Cardiac muscle cell (in vitro differentiated cells and primary cell): ENCODE data around the gene FANCI. TPM values are rescaled to one million over a fixed set of nuclear protein-coding genes. Genes with fewer than 3 reads are reported as not detected.

Experiments used
- DNase-seq, 2 donors: peaks; one replicate each; pipeline versions ENCODE4 v3.0.0 to v3.0.0-alpha.2; 2010 to 2017; ENCODE audit warnings: low read depth in 1 of 2, low spot score in 1 of 2
- H3K27ac ChIP-seq: fragments of 200-600 bp; sonication (generic); 2 replicates; pipeline ENCODE4 v1.5.1; 2016
- H3K27me3 ChIP-seq: fragments of 200-600 bp; sonication (generic); 2 replicates; pipeline ENCODE4 v1.6.0; 2016; ENCODE audit warnings: control low read depth
- H3K36me3 ChIP-seq: fragments of 200-600 bp; sonication (generic); 2 replicates; pipeline ENCODE4 v1.5.1; 2016; ENCODE audit warnings: control low read depth
- H3K4me1 ChIP-seq: fragments of 200-600 bp; sonication (generic); 2 replicates; pipeline ENCODE4 v1.8.1; 2017; ENCODE audit warnings: low read depth, mild to moderate bottlenecking, mixed run types
- H3K4me3 ChIP-seq: fragments of 200-600 bp; sonication (generic); 2 replicates; pipeline ENCODE4 v1.5.1; 2016; ENCODE audit warnings: mild to moderate bottlenecking
- H3K9me3 ChIP-seq: fragments of 200-600 bp; sonication (generic); 2 replicates; pipeline ENCODE4 v1.5.1; 2017; ENCODE audit warnings: low read depth, mild to moderate bottlenecking, control low read depth
- polyA plus RNA-seq: library from polyadenylated mRNA; unstranded; fragments of >200 nt; fragmentation: Nextera tagmentation; extraction: Ambion mirVana; gene quantifications from 2 replicates; pipeline ENCODE4 v1.2.1, GENCODE V29; 2016
- total RNA-seq: library from RNA; depleted of rRNA; stranded (reverse); fragments of >200 nt; gene quantifications from 2 replicates; pipeline ENCODE4 v1.2.3, GENCODE V29; 2016
- TF ChIP-seq, protein P1 (sequence below): IDR thresholded peaks from 2 replicates; pipeline ENCODE4 v1.5.1; 2012; ENCODE audit warnings: low read depth, mild to moderate bottlenecking, low read length

Gene FANCI
- total and polyA plus RNA-seq, 2 experiments from 2014 or later: 13.3 to 22.8 TPM

DNA sequence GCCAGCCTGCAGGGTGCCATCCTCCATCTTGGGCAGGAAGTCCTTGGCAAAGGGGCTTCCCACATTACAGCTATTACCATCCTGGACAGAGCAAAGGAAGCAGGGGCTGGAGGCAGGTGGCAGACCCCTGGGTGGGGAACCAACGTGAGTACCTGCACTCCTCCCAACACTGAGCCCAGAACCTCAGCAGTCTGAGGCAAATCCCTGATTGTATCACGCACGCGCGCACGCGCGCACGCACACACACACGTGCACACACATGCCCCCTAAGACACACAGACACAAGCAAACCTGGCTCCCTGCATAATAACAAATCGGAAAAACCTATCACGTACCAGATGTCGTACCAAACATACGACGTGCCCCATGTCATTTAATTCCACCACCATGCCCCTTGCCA, 79.0 kb downstream of the FANCI start:
- Histone ChIP-seq H3K27ac (no peak overlapping the region), H3K36me3 (peaks cover 76% of the 10 kb centered on the region), H3K4me1 (no peaks in the 10 kb centered on the region), H3K9me3 (no peaks in the 10 kb centered on the region), H3K4me3 (no peak overlapping the region), H3K27me3 (no peaks in the 10 kb centered on the region)
- TF ChIP-seq, protein P1, sequence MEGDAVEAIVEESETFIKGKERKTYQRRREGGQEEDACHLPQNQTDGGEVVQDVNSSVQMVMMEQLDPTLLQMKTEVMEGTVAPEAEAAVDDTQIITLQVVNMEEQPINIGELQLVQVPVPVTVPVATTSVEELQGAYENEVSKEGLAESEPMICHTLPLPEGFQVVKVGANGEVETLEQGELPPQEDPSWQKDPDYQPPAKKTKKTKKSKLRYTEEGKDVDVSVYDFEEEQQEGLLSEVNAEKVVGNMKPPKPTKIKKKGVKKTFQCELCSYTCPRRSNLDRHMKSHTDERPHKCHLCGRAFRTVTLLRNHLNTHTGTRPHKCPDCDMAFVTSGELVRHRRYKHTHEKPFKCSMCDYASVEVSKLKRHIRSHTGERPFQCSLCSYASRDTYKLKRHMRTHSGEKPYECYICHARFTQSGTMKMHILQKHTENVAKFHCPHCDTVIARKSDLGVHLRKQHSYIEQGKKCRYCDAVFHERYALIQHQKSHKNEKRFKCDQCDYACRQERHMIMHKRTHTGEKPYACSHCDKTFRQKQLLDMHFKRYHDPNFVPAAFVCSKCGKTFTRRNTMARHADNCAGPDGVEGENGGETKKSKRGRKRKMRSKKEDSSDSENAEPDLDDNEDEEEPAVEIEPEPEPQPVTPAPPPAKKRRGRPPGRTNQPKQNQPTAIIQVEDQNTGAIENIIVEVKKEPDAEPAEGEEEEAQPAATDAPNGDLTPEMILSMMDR: no peak
- no peak for DNase-seq

DNA sequence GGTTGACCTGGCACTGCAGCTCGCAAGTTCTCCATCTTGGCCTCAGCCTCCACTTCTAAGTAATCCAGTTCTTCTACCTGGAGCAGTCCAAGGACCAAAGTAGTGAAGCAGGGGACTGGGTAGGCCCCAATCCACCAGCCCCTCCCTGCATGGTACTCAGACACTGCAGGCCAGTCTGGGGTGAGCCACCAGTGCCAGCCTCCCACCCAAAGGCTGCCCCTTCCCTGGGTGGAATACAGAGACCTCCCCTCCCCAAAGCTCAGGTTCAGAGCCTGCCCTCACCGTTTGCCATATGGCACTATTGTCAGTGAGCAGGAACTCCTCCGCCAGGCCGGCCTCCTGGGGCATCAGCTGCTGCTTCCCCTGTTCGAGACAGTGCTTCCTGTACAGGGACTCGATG, 80.0 kb downstream of the FANCI start:
- no peak overlapping the region for H3K4me3 ChIP-seq
- H3K36me3 ChIP-seq: peaks cover 77% of the 10 kb centered on the region
- TF ChIP-seq, protein P1: no peak
- H3K27me3 ChIP-seq: no peaks in the 10 kb centered on the region
- DNase-seq: no peak
- H3K9me3 ChIP-seq: no peaks in the 10 kb centered on the region
- H3K27ac ChIP-seq: no peak overlapping the region
- H3K4me1 ChIP-seq: no peaks in the 10 kb centered on the region

DNA sequence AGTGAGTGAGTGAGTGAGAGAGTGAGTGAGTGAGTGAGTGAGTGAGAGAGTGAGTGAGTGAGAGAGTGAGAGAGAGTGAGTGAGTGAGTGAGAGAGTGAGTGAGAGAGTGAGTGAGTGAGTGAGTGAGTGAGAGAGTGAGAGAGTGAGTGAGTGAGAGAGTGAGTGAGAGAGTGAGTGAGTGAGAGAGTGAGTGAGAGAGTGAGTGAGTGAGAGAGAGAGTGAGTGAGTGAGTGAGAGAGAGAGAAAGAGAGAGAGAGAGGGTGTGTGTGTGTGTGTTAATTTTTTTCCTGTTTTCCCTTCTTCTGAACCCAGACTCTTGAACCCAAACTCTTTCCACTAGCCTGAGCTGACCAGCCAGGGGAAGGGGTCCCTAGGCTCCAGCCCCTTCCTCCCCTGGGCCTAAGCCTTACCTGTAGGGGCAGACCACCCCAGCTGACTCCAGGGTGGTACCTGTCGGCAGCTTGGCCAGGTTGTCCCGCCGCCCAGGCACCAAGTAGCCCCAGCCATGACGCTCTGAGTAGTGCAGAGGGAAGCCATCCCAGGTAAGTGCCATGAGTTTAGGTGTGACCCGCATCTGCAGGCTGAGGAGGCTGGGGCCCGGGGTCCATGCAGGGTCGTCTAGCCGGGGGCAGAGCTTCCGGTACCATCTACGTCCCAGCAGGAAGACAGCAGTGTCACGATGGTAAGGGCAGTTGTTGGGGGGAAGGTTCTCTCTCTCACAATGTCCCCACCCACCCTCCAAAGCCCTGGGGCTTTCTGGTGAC, 81.4 kb downstream of the FANCI start:
- Histone ChIP-seq H3K27me3 (no peaks in the 10 kb centered on the region), H3K4me3 (no peak overlapping the region), H3K27ac (no peak overlapping the region), H3K9me3 (no peaks in the 10 kb centered on the region), H3K36me3 (peaks cover 82% of the 10 kb centered on the region), H3K4me1 (no peaks in the 10 kb centered on the region)
- no peak for DNase-seq
- TF ChIP-seq, protein P1: no peak

DNA sequence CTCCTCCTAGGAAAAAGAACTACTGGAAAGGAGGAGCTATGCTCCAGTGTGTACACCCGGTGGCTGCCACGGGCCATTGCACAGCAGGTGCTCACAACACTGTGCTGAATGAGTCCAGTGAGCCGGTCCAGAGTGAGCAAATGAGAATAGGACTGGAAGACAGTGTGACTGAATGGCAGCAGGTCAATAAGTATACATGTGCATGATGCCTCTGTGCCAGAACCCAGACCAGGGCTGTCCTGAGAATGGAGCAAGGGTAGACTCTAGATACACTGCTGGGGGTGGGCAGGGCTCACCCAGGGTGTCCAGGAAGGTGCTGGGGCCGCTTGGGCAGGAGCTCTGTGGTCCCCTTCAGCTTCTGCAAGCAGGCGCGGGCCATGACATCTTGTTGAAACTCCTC, 82.5 kb downstream of the FANCI start:
- no peaks in the 10 kb centered on the region for H3K9me3 ChIP-seq
- DNase-seq: no peak
- peaks cover 85% of the 10 kb centered on the region for H3K36me3 ChIP-seq
- H3K27me3 ChIP-seq: no peaks in the 10 kb centered on the region
- no peak overlapping the region for H3K27ac ChIP-seq
- TF ChIP-seq, protein P1: no peak
- H3K4me3 ChIP-seq: no peak overlapping the region
- H3K4me1 ChIP-seq: no peaks in the 10 kb centered on the region

DNA sequence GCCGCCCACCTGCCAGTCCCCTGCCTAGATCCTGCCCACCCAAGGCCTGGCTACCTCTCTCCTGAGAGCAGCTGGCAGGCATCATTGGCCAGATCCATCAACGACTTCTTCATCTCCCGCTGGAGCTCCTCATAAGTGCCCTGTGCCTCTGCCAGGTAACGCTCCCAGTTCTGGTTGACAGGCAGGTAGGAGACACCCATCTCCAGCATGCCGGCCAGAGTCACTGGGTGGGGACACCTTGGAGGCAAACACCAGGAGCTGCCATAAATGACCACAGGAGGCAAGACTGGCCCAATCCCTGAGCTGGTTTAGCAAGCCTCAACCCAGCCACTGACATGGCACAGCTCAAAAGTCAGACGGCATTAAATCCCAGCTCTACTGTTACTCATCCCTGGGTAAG, 83.3 kb downstream of the FANCI start:
- Histone ChIP-seq H3K27ac (no peak overlapping the region), H3K27me3 (no peaks in the 10 kb centered on the region), H3K4me3 (no peak overlapping the region), H3K36me3 (peaks cover 86% of the 10 kb centered on the region), H3K9me3 (no peaks in the 10 kb centered on the region), H3K4me1 (no peaks in the 10 kb centered on the region)
- no peak for DNase-seq
- TF ChIP-seq, protein P1: no peak
